GM21367 (cell line): ENCODE measurements around the gene PPP2R5C.

Source experiments
- ATAC-seq: cut with Tn5 transposase; IDR thresholded peaks from one replicate; pipeline ENCODE4 v1.9.1; 2021; ENCODE audit not compliant: unreplicated experiment

Gene PPP2R5C

GRCh38 chr14:101882141-101882935, 120.8 kb downstream of the PPP2R5C start:
- no peak for ATAC-seq

- no peak for ATAC-seq
These were observed 122.8 kb downstream of the PPP2R5C start for GRCh38 chr14:101884089-101884933.

- no peak for ATAC-seq
These were observed 123.5 kb downstream of the PPP2R5C start for GRCh38 chr14:101884934-101885576.

GRCh38 chr14:101887219-101887618, 125.7 kb downstream of the PPP2R5C start:
- no peak for ATAC-seq

- no peak for ATAC-seq
These were observed 126.7 kb downstream of the PPP2R5C start for GRCh38 chr14:101888182-101888581.

GRCh38 chr14:101889366-101889765, 127.9 kb downstream of the PPP2R5C start:
- ATAC-seq = no peak

- no peak for ATAC-seq
These were observed 128.4 kb downstream of the PPP2R5C start for GRCh38 chr14:101889898-101890297.

- ATAC-seq = no peak
These were observed 130.0 kb downstream of the PPP2R5C start for GRCh38 chr14:101891471-101891870.

- no peak for ATAC-seq
These were observed 132.2 kb downstream of the PPP2R5C start for GRCh38 chr14:101893759-101894158.

- no peak for ATAC-seq
These were observed 133.0 kb downstream of the PPP2R5C start for GRCh38 chr14:101894365-101895081.

GRCh38 chr14:101895256-101895655, 133.7 kb downstream of the PPP2R5C start:
- ATAC-seq = no peak

- no peak for ATAC-seq
These were observed 135.8 kb downstream of the PPP2R5C start for GRCh38 chr14:101897326-101897725.

GRCh38 chr14:101898416-101898815, 136.9 kb downstream of the PPP2R5C start:
- no peak for ATAC-seq

- ATAC-seq = no peak
These were observed 137.8 kb downstream of the PPP2R5C start for GRCh38 chr14:101899263-101899662.

GRCh38 chr14:101900253-101900652, 138.7 kb downstream of the PPP2R5C start:
- no peak for ATAC-seq

GRCh38 chr14:101903111-101903561, 141.6 kb downstream of the PPP2R5C start:
- ATAC-seq = no peak

GRCh38 chr14:101905614-101906013, 144.1 kb downstream of the PPP2R5C start:
- no peak for ATAC-seq

GRCh38 chr14:101906645-101907044, 145.1 kb downstream of the PPP2R5C start:
- ATAC-seq = no peak

- no peak for ATAC-seq
These were observed 146.1 kb downstream of the PPP2R5C start for GRCh38 chr14:101907619-101908018.

GRCh38 chr14:101908795-101909194, 147.3 kb downstream of the PPP2R5C start:
- no peak for ATAC-seq
